Lower lobe of right lung (tissue), 2 donors: ENCODE data around the gene EXOG. TPM values are rescaled to one million over a fixed set of nuclear protein-coding genes. Genes with fewer than 3 reads are reported as not detected.

ENCODE experiments used
- ATAC-seq, 2 donors: fragments of 200-7000 bp; cut with Tn5 transposase; one replicate each; pipeline ENCODE4 v1.9.1; 2020 to 2022; ENCODE audit warnings: mild to moderate bottlenecking in 2 of 2, moderate library complexity in 2 of 2
- DNase-seq: peaks from one replicate; pipeline ENCODE4 v3.0.0-alpha.2; 2020
- H3K27ac ChIP-seq: fragments of 200-600 bp; one replicate; pipeline ENCODE4 v1.8.0; 2022
- H3K27me3 ChIP-seq: fragments of 200-600 bp; one replicate; pipeline ENCODE4 v1.8.0; 2022; ENCODE audit warnings: low read depth
- H3K36me3 ChIP-seq: fragments of 200-600 bp; one replicate; pipeline ENCODE4 v1.8.0; 2022; ENCODE audit warnings: mild to moderate bottlenecking
- H3K4me1 ChIP-seq: fragments of 200-600 bp; one replicate; pipeline ENCODE4 v1.8.0; 2022
- H3K4me3 ChIP-seq: fragments of 200-600 bp; one replicate; pipeline ENCODE4 v1.8.0; 2022; ENCODE audit warnings: mild to moderate bottlenecking
- H3K9me3 ChIP-seq: fragments of 200-600 bp; one replicate; pipeline ENCODE4 v1.8.0; 2022
- CTCF ChIP-seq: fragments of 200-600 bp; IDR thresholded peaks from one replicate; pipeline ENCODE4 v1.8.0; 2022; ENCODE audit warnings: antibody characterized with exemption, mild to moderate bottlenecking
- intact Hi-C: fragments of 100-400 bp; cut with DNase I; formaldehyde crosslinking; loops from one replicate; pipeline ENCODE4 v1.11.0; 2022
- total RNA-seq: library from RNA; stranded (reverse); fragmentation: NEBNext Ultra II Directional; extraction: Animal tissue kit (Norgen Biotek cat#: 25700); gene quantifications from one replicate; pipeline ENCODE4 v1.2.1, GENCODE V29; 2021
- donor health status: DM: no; HTN: yes; CAD: no; lungs with severe emphysema.

EXOG gene
- total RNA-seq, 1 donor from 2014 or later: 12.3 TPM

- no peak for ATAC-seq
- no peak for TF ChIP-seq CTCF
- Histone ChIP-seq H3K27ac (no peak overlapping the region), H3K4me1 (no peaks in the 10 kb centered on the region), H3K4me3 (no peak overlapping the region), H3K27me3 (no peaks in the 10 kb centered on the region), H3K36me3 (no peaks in the 10 kb centered on the region), H3K9me3 (no peaks in the 10 kb centered on the region)
- DNase-seq: peak; percentile 9
- intact Hi-C loops: no loop called here
Observed at GRCh38 chr3:38573556-38573955, 77.4 kb downstream of the EXOG start.

GRCh38 chr3:38574411-38575278, 78.5 kb downstream of the EXOG start:
- H3K36me3 ChIP-seq: no peaks in the 10 kb centered on the region
- TF ChIP-seq CTCF: no peak
- no peaks in the 10 kb centered on the region for H3K27me3 ChIP-seq
- intact Hi-C loops: no loop called here
- no peak overlapping the region for H3K27ac ChIP-seq
- H3K4me3 ChIP-seq: no peak overlapping the region
- no peaks in the 10 kb centered on the region for H3K4me1 ChIP-seq
- DNase-seq (peak; percentile 10), ATAC-seq (no peak)
- H3K9me3 ChIP-seq: no peaks in the 10 kb centered on the region

- Histone ChIP-seq H3K36me3 (no peaks in the 10 kb centered on the region), H3K4me1 (no peaks in the 10 kb centered on the region), H3K27me3 (no peaks in the 10 kb centered on the region), H3K4me3 (no peak overlapping the region), H3K27ac (no peak overlapping the region), H3K9me3 (no peaks in the 10 kb centered on the region)
- DNase-seq: peak; percentile 30
- intact Hi-C loops: no loop called here
- ATAC-seq: no peak
- no peak for TF ChIP-seq CTCF
Observed at GRCh38 chr3:38575279-38575843, 79.2 kb downstream of the EXOG start.

Other genes starting within 250 kb of the EXOG start
- gene SLC22A13, start 230.5 kb upstream of the EXOG start, total RNA-seq: 0.32 TPM
- gene SLC22A14, start 214.0 kb upstream of the EXOG start, total RNA-seq: not detected
- 2.7 TPM for gene XYLB, start 149.6 kb upstream of the EXOG start, total RNA-seq
- 8.2 TPM for gene ACVR2B, start 42.5 kb upstream of the EXOG start, total RNA-seq
- 0.24 TPM for gene SCN5A, start 153.3 kb downstream of the EXOG start, total RNA-seq